ENCODE data around the gene PLXNB3. TPM values are rescaled to one million over a fixed set of nuclear protein-coding genes. Genes with fewer than 3 reads are reported as not detected.
A peak's percentile ranks its signal among the peaks of the same experiment; 100 is the strongest.
"Not testable (repeated sequence)": the region's sequence is repeated elsewhere in the genome, so short reads cannot be mapped to it uniquely, and the experiment has no call there.

The PLXNB3 gene
- total RNA-seq, 2 experiments from 2014 or later, result 0.23 to 0.35 TPM

- ChIA-PET POLR2A (no interaction called here), CTCF (interaction anchor here (1.0 kb wide), 1 partner anchor 107 kb away, joined by 3 read pairs; no protein-coding TSS in a partner anchor)
- Mint-ChIP-seq H3K4me3 (no peak overlapping the region), H3K27me3 (peaks cover 12% of the 10 kb centered on the region), H3K9me3 (no peaks in the 10 kb centered on the region), H3K4me1 (peaks cover 22% of the 10 kb centered on the region), H3K27ac (peak overlapping the region; percentile 44), H3K36me3 (ENCODE audit: low read depth) (no peaks in the 10 kb centered on the region)
- no peak for DNase-seq
Measured at GRCh38 chrX:153814591-153815315, 50.7 kb downstream of the PLXNB3 start.

GRCh38 chrX:153816831-153817690, 53.0 kb downstream of the PLXNB3 start:
- peak; percentile 52 for DNase-seq
- Mint-ChIP-seq H3K9me3 (no peaks in the 10 kb centered on the region), H3K4me3 (peak overlapping the region; percentile 22), H3K36me3 (ENCODE audit: low read depth) (no peaks in the 10 kb centered on the region), H3K27me3 (peaks cover 12% of the 10 kb centered on the region), H3K27ac (no peak overlapping the region), H3K4me1 (peaks cover 39% of the 10 kb centered on the region)
- CTCF ChIA-PET, result interaction anchor here (0.8 to 1.4 kb wide), 4 partner anchors 13 to 36 kb away, joined by 3 to 5 read pairs (median 4); partner anchors contain the start of genes IDH3G and SSR4
- POLR2A ChIA-PET, result no interaction called here

GRCh38 chrX:153818064-153818463, 54.0 kb downstream of the PLXNB3 start:
- H3K27ac Mint-ChIP-seq; H3K9me3 Mint-ChIP-seq; H3K27me3 Mint-ChIP-seq; H3K4me3 Mint-ChIP-seq; DNase-seq; POLR2A ChIA-PET; H3K36me3 Mint-ChIP-seq (ENCODE audit: low read depth): not testable (repeated sequence)
- H3K4me1 Mint-ChIP-seq, result peaks cover 46% of the 10 kb centered on the region
- CTCF ChIA-PET, result interaction anchor here (0.8 kb wide), 1 partner anchor 24 kb away, joined by 3 read pairs; the partner anchor contains the start of genes IDH3G and SSR4

- ChIA-PET CTCF (interaction anchor here (1.0 to 1.2 kb wide), 2 partner anchors 12 to 60 kb away, joined by 3 to 4 read pairs; no protein-coding TSS in a partner anchor), POLR2A (no interaction called here)
- H3K4me1 Mint-ChIP-seq, result peaks cover 49% of the 10 kb centered on the region
- DNase-seq, result peak; percentile 34
- no peak overlapping the region for H3K27ac Mint-ChIP-seq
- H3K9me3 Mint-ChIP-seq, result no peaks in the 10 kb centered on the region
- no peaks in the 10 kb centered on the region for H3K36me3 Mint-ChIP-seq (ENCODE audit: low read depth)
- H3K27me3 Mint-ChIP-seq, result peaks cover 6% of the 10 kb centered on the region
- peak overlapping the region; percentile 47 for H3K4me3 Mint-ChIP-seq
Measured at GRCh38 chrX:153818571-153819383, 54.7 kb downstream of the PLXNB3 start.

GRCh38 chrX:153819384-153820040, 55.5 kb downstream of the PLXNB3 start:
- Mint-ChIP-seq H3K9me3 (no peaks in the 10 kb centered on the region), H3K27ac (no peak overlapping the region), H3K27me3 (peaks cover 7% of the 10 kb centered on the region), H3K36me3 (ENCODE audit: low read depth) (no peaks in the 10 kb centered on the region), H3K4me3 (peak overlapping the region; percentile 16), H3K4me1 (peaks cover 51% of the 10 kb centered on the region)
- ChIA-PET POLR2A (no interaction called here), CTCF (interaction anchor here (1.0 to 1.2 kb wide), 2 partner anchors 13 to 59 kb away, joined by 3 to 4 read pairs; no protein-coding TSS in a partner anchor)
- no peak for DNase-seq

GRCh38 chrX:153820601-153821000, 56.6 kb downstream of the PLXNB3 start:
- H3K9me3 Mint-ChIP-seq, result no peaks in the 10 kb centered on the region
- POLR2A ChIA-PET, result no interaction called here

GRCh38 chrX:153821066-153821465, 57.0 kb downstream of the PLXNB3 start:
- H3K36me3 Mint-ChIP-seq (ENCODE audit: low read depth), result no peaks in the 10 kb centered on the region
- peaks cover 46% of the 10 kb centered on the region for H3K4me1 Mint-ChIP-seq
- POLR2A ChIA-PET, result no interaction called here
- no peak overlapping the region for H3K4me3 Mint-ChIP-seq
- no peak for DNase-seq
- H3K9me3 Mint-ChIP-seq, result no peaks in the 10 kb centered on the region
- H3K27ac Mint-ChIP-seq, result no peak overlapping the region
- CTCF ChIA-PET, result interaction anchor here (0.6 kb wide), 1 partner anchor 893 kb away, joined by 3 read pairs; no protein-coding TSS in a partner anchor
- peaks cover 7% of the 10 kb centered on the region for H3K27me3 Mint-ChIP-seq

More at GRCh38 chrX:153820601-153821000, 56.6 kb downstream of the PLXNB3 start:
- CTCF ChIA-PET, result no interaction called here
- H3K27me3 Mint-ChIP-seq, result peaks cover 5% of the 10 kb centered on the region
- H3K4me1 Mint-ChIP-seq, result peaks cover 45% of the 10 kb centered on the region
- H3K4me3 Mint-ChIP-seq, result no peak overlapping the region
- H3K36me3 Mint-ChIP-seq (ENCODE audit: low read depth), result no peaks in the 10 kb centered on the region
- H3K27ac Mint-ChIP-seq, result no peak overlapping the region
- no peak for DNase-seq

GRCh38 chrX:153824348-153824747, 60.3 kb downstream of the PLXNB3 start:
- no peak for DNase-seq
- peaks cover 40% of the 10 kb centered on the region for H3K4me1 Mint-ChIP-seq
- H3K36me3 Mint-ChIP-seq (ENCODE audit: low read depth), result no peaks in the 10 kb centered on the region
- H3K4me3 Mint-ChIP-seq, result no peak overlapping the region
- no peaks in the 10 kb centered on the region for H3K9me3 Mint-ChIP-seq
- POLR2A ChIA-PET, result no interaction called here
- no peak overlapping the region for H3K27ac Mint-ChIP-seq
- CTCF ChIA-PET, result no interaction called here
- H3K27me3 Mint-ChIP-seq, result peaks cover 21% of the 10 kb centered on the region

GRCh38 chrX:153825042-153825441, 61.0 kb downstream of the PLXNB3 start:
- H3K4me3 Mint-ChIP-seq, result no peak overlapping the region
- H3K9me3 Mint-ChIP-seq, result no peaks in the 10 kb centered on the region
- H3K4me1 Mint-ChIP-seq, result peaks cover 37% of the 10 kb centered on the region
- no peak for DNase-seq
- H3K36me3 Mint-ChIP-seq (ENCODE audit: low read depth), result no peaks in the 10 kb centered on the region
- ChIA-PET POLR2A (no interaction called here), CTCF (no interaction called here)
- H3K27ac Mint-ChIP-seq, result no peak overlapping the region
- peaks cover 22% of the 10 kb centered on the region for H3K27me3 Mint-ChIP-seq

Other genes starting within 250 kb of the PLXNB3 start
- under 1 TPM in 1 of 2 experiments, not detected in 1; 0.05 TPM for gene ATP2B3, start 246.6 kb upstream of the PLXNB3 start, total RNA-seq
- 10 to 100 TPM; 22.5 to 23.8 TPM for gene CCNQ, start 165.1 kb upstream of the PLXNB3 start, total RNA-seq
- gene DUSP9, start 117.0 kb upstream of the PLXNB3 start, total RNA-seq, result not detected
- gene PNCK, start 90.4 kb upstream of the PLXNB3 start, total RNA-seq, result not detected
- gene SLC6A8, start 76.3 kb upstream of the PLXNB3 start, total RNA-seq, result under 1 TPM; 0.65 to 0.69 TPM
- gene BCAP31, start 39.9 kb upstream of the PLXNB3 start, total RNA-seq, result 100 to 1,000 TPM; 142 to 148 TPM
- 10 to 100 TPM; 15.4 to 16.0 TPM for gene ABCD1, start 39.4 kb upstream of the PLXNB3 start, total RNA-seq
- not detected for gene SRPK3, start 16.8 kb downstream of the PLXNB3 start, total RNA-seq
- gene IDH3G, start 30.1 kb downstream of the PLXNB3 start, total RNA-seq, result 10 to 100 TPM; 60.1 to 64.8 TPM
- 100 to 1,000 TPM; 193 to 203 TPM for gene SSR4, start 30.4 kb downstream of the PLXNB3 start, total RNA-seq
- under 1 TPM; 0.32 to 0.60 TPM for gene PDZD4, start 66.3 kb downstream of the PLXNB3 start, total RNA-seq
- gene L1CAM, start 121.9 kb downstream of the PLXNB3 start, total RNA-seq, result 1 to 10 TPM; 1.9 to 2.1 TPM
- gene AVPR2, start 140.4 kb downstream of the PLXNB3 start, total RNA-seq, result not detected
- gene ARHGAP4, start 162.0 kb downstream of the PLXNB3 start, total RNA-seq, result 100 to 1,000 TPM; 303 to 334 TPM
- 10 to 100 TPM; 72.9 to 83.2 TPM for gene NAA10, start 170.8 kb downstream of the PLXNB3 start, total RNA-seq
- 10 to 100 TPM; 14.2 to 16.5 TPM for gene RENBP, start 180.4 kb downstream of the PLXNB3 start, total RNA-seq
- 100 to 1,000 TPM; 116 to 121 TPM for gene HCFC1, start 207.6 kb downstream of the PLXNB3 start, total RNA-seq
- 1 to 10 TPM; 7.9 to 8.5 TPM for gene TMEM187, start 208.5 kb downstream of the PLXNB3 start, total RNA-seq

All from activated CD4-positive, alpha-beta T cell treated with anti-CD3 and anti-CD28 coated beads, Interleukin-2, amount 10 ng/mL, durations not matched to agents 7 days and 5 days (primary cell).